PFSK-1 (cell line): Measurements from ENCODE around the gene ATP1A1.

ENCODE experiments used
- POLR2AphosphoS5 ChIP-seq: IDR thresholded peaks from 2 replicates; pipeline ENCODE4 v1.6.1; 2012; ENCODE audit warnings: low read depth, mild to moderate bottlenecking, control low read depth, low read length, moderate library complexity
- SIN3A ChIP-seq: IDR thresholded peaks from 2 replicates; pipeline ENCODE4 v1.6.1; 2012; ENCODE audit warnings: mild to moderate bottlenecking, low read length, moderate library complexity, borderline replicate concordance; ENCODE audit not compliant: insufficient read depth
- TAF1 ChIP-seq: IDR thresholded peaks from 2 replicates; pipeline ENCODE4 v1.6.1; 2012; ENCODE audit warnings: low read length, control low read depth, borderline replicate concordance; ENCODE audit not compliant: insufficient read depth
- TF ChIP-seq, protein P1 (sequence below), 2 experiments: IDR thresholded peaks; 2 replicates each; pipeline versions ENCODE4 v1.6.1 to v1.8.0; 2011 to 2012; ENCODE audit warnings: low read depth in 2 of 2, low read length in 2 of 2, control low read depth in 1 of 2, inconsistent platforms in 1 of 2, mild to moderate bottlenecking in 1 of 2, moderate library complexity in 1 of 2; ENCODE audit not compliant: insufficient read depth in 1 of 2

DNA sequence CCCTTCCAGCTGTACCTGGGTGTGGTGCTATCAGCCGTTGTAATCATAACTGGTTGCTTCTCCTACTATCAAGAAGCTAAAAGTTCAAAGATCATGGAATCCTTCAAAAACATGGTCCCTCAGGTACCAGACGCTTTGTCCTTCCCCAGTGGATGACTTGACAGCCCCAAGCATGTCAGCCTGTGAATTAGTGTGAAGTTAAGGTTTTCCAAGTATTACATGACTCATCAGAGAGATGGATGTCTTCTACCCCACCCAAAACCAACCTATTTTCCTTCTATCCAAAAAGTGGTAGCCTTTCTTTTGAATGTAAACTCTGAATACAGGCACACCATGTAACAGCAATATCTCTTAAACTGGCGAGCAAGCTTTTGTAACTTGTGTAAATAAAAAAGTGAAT lies 15.1 kb downstream of the ATP1A1 start:
- TF ChIP-seq TAF1 (no peak), POLR2AphosphoS5 (no peak), SIN3A (no peak)
- TF ChIP-seq, protein P1, sequence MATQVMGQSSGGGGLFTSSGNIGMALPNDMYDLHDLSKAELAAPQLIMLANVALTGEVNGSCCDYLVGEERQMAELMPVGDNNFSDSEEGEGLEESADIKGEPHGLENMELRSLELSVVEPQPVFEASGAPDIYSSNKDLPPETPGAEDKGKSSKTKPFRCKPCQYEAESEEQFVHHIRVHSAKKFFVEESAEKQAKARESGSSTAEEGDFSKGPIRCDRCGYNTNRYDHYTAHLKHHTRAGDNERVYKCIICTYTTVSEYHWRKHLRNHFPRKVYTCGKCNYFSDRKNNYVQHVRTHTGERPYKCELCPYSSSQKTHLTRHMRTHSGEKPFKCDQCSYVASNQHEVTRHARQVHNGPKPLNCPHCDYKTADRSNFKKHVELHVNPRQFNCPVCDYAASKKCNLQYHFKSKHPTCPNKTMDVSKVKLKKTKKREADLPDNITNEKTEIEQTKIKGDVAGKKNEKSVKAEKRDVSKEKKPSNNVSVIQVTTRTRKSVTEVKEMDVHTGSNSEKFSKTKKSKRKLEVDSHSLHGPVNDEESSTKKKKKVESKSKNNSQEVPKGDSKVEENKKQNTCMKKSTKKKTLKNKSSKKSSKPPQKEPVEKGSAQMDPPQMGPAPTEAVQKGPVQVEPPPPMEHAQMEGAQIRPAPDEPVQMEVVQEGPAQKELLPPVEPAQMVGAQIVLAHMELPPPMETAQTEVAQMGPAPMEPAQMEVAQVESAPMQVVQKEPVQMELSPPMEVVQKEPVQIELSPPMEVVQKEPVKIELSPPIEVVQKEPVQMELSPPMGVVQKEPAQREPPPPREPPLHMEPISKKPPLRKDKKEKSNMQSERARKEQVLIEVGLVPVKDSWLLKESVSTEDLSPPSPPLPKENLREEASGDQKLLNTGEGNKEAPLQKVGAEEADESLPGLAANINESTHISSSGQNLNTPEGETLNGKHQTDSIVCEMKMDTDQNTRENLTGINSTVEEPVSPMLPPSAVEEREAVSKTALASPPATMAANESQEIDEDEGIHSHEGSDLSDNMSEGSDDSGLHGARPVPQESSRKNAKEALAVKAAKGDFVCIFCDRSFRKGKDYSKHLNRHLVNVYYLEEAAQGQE (IDR thresholded peaks at IDR 0.05; ENCODE audit: insufficient read depth in 1 of 2, low read depth in 2 of 2, low read length in 2 of 2): no peak
